Measurements from ENCODE around the gene EFL1.
"Not testable (repeated sequence)": the region's sequence is repeated elsewhere in the genome, so short reads cannot be mapped to it uniquely, and the experiment has no call there.

DNA sequence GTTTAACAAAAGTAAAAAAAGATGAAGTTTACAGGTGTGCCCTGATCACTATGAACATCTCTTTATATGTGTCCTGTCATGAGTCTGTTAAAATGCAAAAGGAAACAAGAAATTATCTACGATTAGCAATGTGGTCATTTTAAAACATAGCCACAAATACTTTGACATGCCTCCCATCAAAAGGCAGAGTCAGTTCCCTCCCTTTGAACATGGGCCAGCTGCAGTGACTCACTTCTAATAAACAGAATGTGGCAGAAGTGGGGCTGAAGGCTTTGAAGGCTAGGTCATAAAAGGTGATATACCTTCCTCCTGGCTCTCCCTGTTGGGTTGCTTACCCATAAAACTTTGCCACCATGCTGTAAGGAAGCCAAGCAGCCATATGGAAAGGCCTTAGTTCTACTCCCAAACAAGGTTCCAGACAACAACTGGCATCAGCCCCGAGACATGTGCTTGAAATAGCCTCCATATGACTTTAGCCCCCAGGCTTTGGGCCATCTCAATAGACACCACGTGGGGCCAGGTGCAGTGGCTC lies 52.4 kb downstream of the EFL1 start:
- TF ChIP-seq RAD21 (conservative IDR thresholded peaks at IDR 0.05); EZH2 (IDR thresholded peaks at IDR 0.05; ENCODE audit: borderline replicate concordance, insufficient read depth, low read length, poor library complexity, severe bottlenecking); CTCF (IDR thresholded peaks at IDR 0.05; ENCODE audit: poor library complexity, severe bottlenecking); POLR2AphosphoS5 (IDR thresholded peaks at IDR 0.05): not testable (repeated sequence)
